Tibial nerve (tissue), 4 donors: ENCODE measurements around the gene RAB11FIP3. TPM values are rescaled to one million over a fixed set of nuclear protein-coding genes. Genes with fewer than 3 reads are reported as not detected.
A peak's percentile ranks its signal among the peaks of the same experiment; 100 is the strongest.

Source experiments
- DNase-seq, 2 donors: peaks; one replicate each; pipeline ENCODE4 v3.0.0-alpha.2; 2019; ENCODE audit warnings: low spot score in 2 of 2
- H3K27ac ChIP-seq, 4 donors: fragments of 200-600 bp; sonication (generic) in 3 of 4; one replicate each; pipeline ENCODE4 v1.5.1; 2017 to 2019; ENCODE audit warnings: mild to moderate bottlenecking in 1 of 4
- H3K27me3 ChIP-seq, 2 donors: fragments of 200-600 bp; sonication (generic) in 1 of 2; one replicate each; pipeline versions ENCODE4 v1.5.1 to v1.6.0; 2017 to 2019
- H3K36me3 ChIP-seq, 3 donors: fragments of 200-600 bp; sonication (generic); one replicate each; pipeline ENCODE4 v1.5.1; 2018 to 2019
- H3K4me1 ChIP-seq, 4 donors: fragments of 200-600 bp; sonication (generic) in 3 of 4; one replicate each; pipeline ENCODE4 v1.5.1; 2017 to 2019
- H3K4me3 ChIP-seq, 4 donors: fragments of 200-600 bp; sonication (generic) in 3 of 4; one replicate each; pipeline ENCODE4 v1.5.1; 2017 to 2019; ENCODE audit warnings: mild to moderate bottlenecking in 1 of 4, moderate library complexity in 1 of 4
- H3K9me3 ChIP-seq, 4 donors: fragments of 200-600 bp; sonication (generic) in 3 of 4; one replicate each; pipeline ENCODE4 v1.5.1; 2017 to 2019
- CTCF ChIP-seq, 5 experiments: fragments of 200-600 bp in 3 of 5; fragments of 450-650 bp in 2 of 5; sonication (generic) in 3 of 5; IDR thresholded peaks; one replicate each; pipeline ENCODE4 v1.5.1; 2016 to 2019; ENCODE audit warnings: antibody characterized with exemption in 5 of 5, mild to moderate bottlenecking in 3 of 5, moderate library complexity in 2 of 5
- EP300 ChIP-seq, 2 donors: sonication (generic); formaldehyde crosslinking; IDR thresholded peaks; one replicate each; pipeline ENCODE4 v1.6.1; 2017; ENCODE audit warnings: antibody characterized with exemption in 2 of 2, mild to moderate bottlenecking in 1 of 2
- POLR2A ChIP-seq, 2 donors: fragments of 450-650 bp; IDR thresholded peaks; one replicate each; pipeline ENCODE4 v1.6.1; 2017; ENCODE audit warnings: antibody characterized with exemption in 2 of 2, mild to moderate bottlenecking in 2 of 2, moderate library complexity in 2 of 2
- WGBS, 2 donors: methylation state at CpG; one replicate each; pipeline ENCODE4 v1.1.5; 2018; 5-methylcytosine and 5-hydroxymethylcytosine counted together
- total RNA-seq, 4 donors: library from RNA; depleted of rRNA; stranded (reverse); fragments of >200 nt; gene quantifications; one replicate each; pipeline ENCODE4 v1.1.0, GENCODE V29; 2016

Gene RAB11FIP3
- total RNA-seq, 4 donors from 2014 or later = 30.2 to 128 (median 54.6) TPM

GRCh38 chr16:424033-424622, 1.3 kb upstream of the RAB11FIP3 start:
- Histone ChIP-seq H3K27me3 (no peaks in the 10 kb centered on the region), H3K4me3 (peak overlapping the region in 3 of 4 donors; percentile 42 to 88 (median 68)), H3K36me3 (no peaks in the 10 kb centered on the region), H3K27ac (peak overlapping the region; percentile 80 to 98 (median 94)), H3K9me3 (no peaks in the 10 kb centered on the region), H3K4me1 (peaks cover 0 to 41% (median 20%) of the 10 kb centered on the region in 4 donors)
- TF ChIP-seq EP300 (IDR thresholded peaks at IDR 0.05) (peak in 1 of 2 donors; percentile 82), CTCF (IDR thresholded peaks at IDR 0.05) (no peak), POLR2A (IDR thresholded peaks at IDR 0.05) (no peak)
- WGBS, 2 donors = 43 to 47% methylated on average over 20 of the region's 20 CpGs
- DNase-seq = peak; percentile 40 to 88

DNA sequence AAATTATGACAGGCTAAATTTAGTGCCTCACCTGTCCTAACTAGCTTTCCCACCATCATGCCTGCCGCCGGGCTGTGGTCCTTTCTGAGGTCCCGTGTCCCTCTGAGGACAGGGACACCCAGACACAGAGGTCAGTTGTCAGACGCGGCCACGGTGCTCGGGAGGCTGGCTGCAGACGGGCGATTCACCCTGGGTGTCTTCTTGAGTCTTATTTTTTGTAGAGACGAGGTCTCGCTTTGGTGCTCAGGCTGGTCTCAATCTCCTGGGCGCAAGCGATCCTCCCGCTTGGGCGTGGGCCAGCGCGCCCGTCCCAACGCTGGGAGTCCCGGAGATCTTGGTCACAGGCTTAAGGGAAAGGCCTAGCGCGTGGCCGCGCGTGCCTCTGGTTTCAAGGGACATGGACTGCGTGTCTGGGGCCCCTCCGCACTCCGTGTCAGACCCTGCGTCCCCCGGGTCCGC, 797 bp upstream of the RAB11FIP3 start:
- WGBS, 2 donors = 18 to 29% methylated on average over 10 to 15 of the region's 31 CpGs
- H3K4me1 ChIP-seq = peaks cover 0 to 41% (median 20%) of the 10 kb centered on the region in 4 donors

GRCh38 chr16:425740-426114, 278 bp downstream of the RAB11FIP3 start:
- peak overlapping the region; percentile 42 to 88 (median 61) for H3K4me3 ChIP-seq
- H3K27me3 ChIP-seq = no peaks in the 10 kb centered on the region
- H3K27ac ChIP-seq = peak overlapping the region; percentile 80 to 98 (median 94)
- H3K4me1 ChIP-seq = peaks cover 0 to 41% (median 20%) of the 10 kb centered on the region in 4 donors
- no peak for DNase-seq
- H3K9me3 ChIP-seq = no peaks in the 10 kb centered on the region
- TF ChIP-seq EP300 (IDR thresholded peaks at IDR 0.05) = no peak
- no peak for TF ChIP-seq CTCF (IDR thresholded peaks at IDR 0.05)
- TF ChIP-seq POLR2A (IDR thresholded peaks at IDR 0.05) = no peak
- H3K36me3 ChIP-seq = no peaks in the 10 kb centered on the region
- 2% methylated on average over 11 of the region's 63 CpGs; no CpG with 5 or more reads in 1 of the 2 donors for WGBS, 2 donors

More for the DNA sequence above, 797 bp upstream of the RAB11FIP3 start:
- H3K9me3 ChIP-seq = no peaks in the 10 kb centered on the region
- peak in 1 of 2 donors; percentile 33 for DNase-seq
- H3K27me3 ChIP-seq = no peaks in the 10 kb centered on the region
- H3K4me3 ChIP-seq = peak overlapping the region; percentile 42 to 88 (median 61)
- H3K36me3 ChIP-seq = no peaks in the 10 kb centered on the region
- TF ChIP-seq EP300 (IDR thresholded peaks at IDR 0.05) = no peak
- no peak for TF ChIP-seq POLR2A (IDR thresholded peaks at IDR 0.05)
- TF ChIP-seq CTCF (IDR thresholded peaks at IDR 0.05) = no peak
- peak overlapping the region; percentile 80 to 98 (median 94) for H3K27ac ChIP-seq

DNA sequence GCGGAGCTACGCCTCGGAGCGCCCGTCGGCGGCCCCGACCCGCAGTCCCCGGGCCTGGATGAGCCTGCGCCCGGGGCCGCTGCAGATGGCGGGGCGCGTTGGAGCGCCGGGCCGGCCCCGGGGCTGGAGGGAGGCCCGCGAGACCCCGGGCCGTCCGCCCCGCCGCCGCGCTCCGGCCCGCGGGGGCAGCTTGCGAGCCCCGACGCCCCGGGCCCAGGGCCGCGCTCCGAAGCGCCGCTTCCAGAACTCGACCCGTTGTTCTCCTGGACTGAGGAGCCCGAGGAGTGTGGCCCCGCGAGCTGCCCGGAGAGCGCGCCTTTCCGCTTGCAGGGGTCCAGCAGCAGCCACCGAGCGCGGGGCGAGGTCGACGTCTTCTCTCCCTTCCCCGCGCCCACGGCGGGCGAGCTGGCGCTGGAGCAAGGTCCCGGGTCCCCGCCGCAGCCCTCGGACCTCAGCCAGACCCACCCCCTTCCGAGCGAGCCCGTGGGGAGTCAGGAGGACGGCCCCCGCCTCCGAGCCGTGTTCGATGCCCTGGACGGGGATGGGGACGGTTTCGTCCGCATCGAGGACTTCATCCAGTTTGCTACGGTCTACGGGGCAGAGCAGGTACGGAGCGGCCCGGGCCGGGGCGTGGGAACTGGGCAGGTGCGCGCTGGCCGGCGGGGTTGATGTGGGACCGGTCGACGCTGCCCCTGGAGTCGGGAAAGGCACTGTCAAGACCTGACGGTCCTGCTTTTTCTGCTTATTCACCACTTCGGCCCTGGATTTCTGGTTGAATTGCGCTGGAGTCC, 861 bp downstream of the RAB11FIP3 start:
- no peak for DNase-seq
- Histone ChIP-seq H3K27ac (peak overlapping the region in 3 of 4 donors; percentile 21 to 98 (median 32)), H3K4me3 (peak overlapping the region; percentile 42 to 88 (median 66)), H3K36me3 (no peaks in the 10 kb centered on the region), H3K9me3 (no peaks in the 10 kb centered on the region), H3K27me3 (no peaks in the 10 kb centered on the region), H3K4me1 (peaks cover 0 to 41% (median 20%) of the 10 kb centered on the region in 4 donors)
- TF ChIP-seq EP300 (IDR thresholded peaks at IDR 0.05) (peak in 1 of 2 donors; percentile 4), POLR2A (IDR thresholded peaks at IDR 0.05) (no peak)
- WGBS, 2 donors = 0 to 1% methylated on average over 18 to 44 of the region's 97 CpGs

GRCh38 chr16:426906-427249, 1.4 kb downstream of the RAB11FIP3 start:
- TF ChIP-seq POLR2A (IDR thresholded peaks at IDR 0.05) (no peak), EP300 (IDR thresholded peaks at IDR 0.05) (no peak), CTCF (IDR thresholded peaks at IDR 0.05) (no peak)
- WGBS, 2 donors = 2 to 5% methylated on average over 11 to 13 of the region's 13 CpGs
- peaks cover 0 to 5% (median 0%) of the 10 kb centered on the region in 3 donors for H3K36me3 ChIP-seq
- peaks cover 0 to 41% (median 20%) of the 10 kb centered on the region in 4 donors for H3K4me1 ChIP-seq
- peak overlapping the region in 3 of 4 donors; percentile 21 to 98 (median 32) for H3K27ac ChIP-seq
- DNase-seq = peak in 1 of 2 donors; percentile 14
- no peaks in the 10 kb centered on the region for H3K9me3 ChIP-seq
- H3K27me3 ChIP-seq = no peaks in the 10 kb centered on the region
- H3K4me3 ChIP-seq = peak overlapping the region; percentile 42 to 88 (median 66)
